IMR-90 (cell line): ENCODE measurements around the gene TNNT1. TPM values are rescaled to one million over a fixed set of nuclear protein-coding genes. Genes with fewer than 3 reads are reported as not detected.

ENCODE experiments used
- ATAC-seq: fragments of 200-7000 bp; cut with Tn5 transposase; 2 replicates; pipeline ENCODE4 v1.9.1; 2020; ENCODE audit warnings: low read depth, mild to moderate bottlenecking, moderate library complexity
- BruUV-seq: library from RNA; stranded (reverse); fragments of 400-500 nt; replicated peaks from 2 replicates; lab custom pipeline; 2021; lab: Mats Ljungman, UMichigan
- CTCF ChIA-PET: fragments of 300-600 bp; formaldehyde crosslinking; extraction: SDS; loops from one replicate; lab custom pipeline; 2021; ENCODE audit warnings: antibody characterized with exemption; lab: Yijun Ruan, JAX
- POLR2A ChIA-PET: fragments of 300-600 bp; sonication (Branson Sonifier 250); formaldehyde crosslinking; loops from one replicate; lab custom pipeline; 2022; ENCODE audit warnings: antibody characterized with exemption; ENCODE audit not compliant: unreplicated experiment; lab: Charles Lee
- DNase-seq: peaks from one replicate; pipeline ENCODE4 v3.0.0; 2013
- H2AFZ ChIP-seq: replicated peaks from 2 replicates; pipeline ENCODE3; 2013; ENCODE audit warnings: low read length, mild to moderate bottlenecking; ENCODE audit not compliant: poor library complexity
- H2AK5ac ChIP-seq: 2 replicates; pipeline ENCODE4 v1.6.1; 2013; ENCODE audit warnings: low read depth, low read length, inconsistent platforms
- H2AK9ac ChIP-seq: replicated peaks from 2 replicates; pipeline ENCODE3; 2013; ENCODE audit warnings: mild to moderate bottlenecking, low read depth, low read length, moderate library complexity; ENCODE audit not compliant: poor library complexity
- H2BK120ac ChIP-seq: 2 replicates; pipeline ENCODE4 v1.6.1; 2013; ENCODE audit warnings: low read depth, low read length, inconsistent platforms
- H2BK15ac ChIP-seq: 3 replicates; pipeline ENCODE4 v1.6.1; 2013; ENCODE audit warnings: low read depth, low read length, inconsistent platforms
- H2BK20ac ChIP-seq: 2 replicates; pipeline ENCODE4 v1.6.1; 2013; ENCODE audit warnings: low read depth, mild to moderate bottlenecking, inconsistent platforms, low read length, moderate library complexity
- H2BK5ac ChIP-seq: 2 replicates; pipeline ENCODE4 v1.6.1; 2013; ENCODE audit warnings: mild to moderate bottlenecking, low read depth, low read length, inconsistent platforms; ENCODE audit not compliant: poor library complexity, severe bottlenecking
- H3K14ac ChIP-seq: replicated peaks from 2 replicates; pipeline ENCODE4 v1.6.1; 2013; ENCODE audit warnings: low read depth, low read length, inconsistent platforms
- H3K18ac ChIP-seq: 2 replicates; pipeline ENCODE4 v1.6.1; 2013; ENCODE audit warnings: low read depth, low read length, control low read depth
- H3K23ac ChIP-seq: 2 replicates; pipeline ENCODE4 v1.6.1; 2013; ENCODE audit warnings: low read depth, low read length, inconsistent platforms
- H3K27ac ChIP-seq: 2 replicates; pipeline ENCODE4 v1.5.1; 2013; ENCODE audit warnings: mild to moderate bottlenecking, control low read depth, low read length; ENCODE audit not compliant: insufficient read depth
- H3K27me3 ChIP-seq: 2 replicates; pipeline ENCODE4 v1.6.1; 2013; ENCODE audit warnings: low read length; ENCODE audit not compliant: control insufficient read depth, insufficient read depth
- H3K36me3 ChIP-seq: 2 replicates; pipeline ENCODE4 v1.6.1; 2013; ENCODE audit warnings: low read length, mixed read lengths; ENCODE audit not compliant: control insufficient read depth, insufficient read depth
- H3K4ac ChIP-seq: 2 replicates; pipeline ENCODE4 v1.6.1; 2013; ENCODE audit warnings: low read depth, low read length, inconsistent platforms
- H3K4me1 ChIP-seq: 2 replicates; pipeline ENCODE4 v1.6.1; 2013; ENCODE audit warnings: low read length, mixed read lengths; ENCODE audit not compliant: control insufficient read depth, insufficient read depth
- H3K4me2 ChIP-seq: 2 replicates; pipeline ENCODE4 v1.6.1; 2013; ENCODE audit warnings: low read depth, mild to moderate bottlenecking, control low read depth, low read length, moderate library complexity
- H3K4me3 ChIP-seq: 2 replicates; pipeline ENCODE4 v1.5.1; 2013; ENCODE audit warnings: low read depth, mild to moderate bottlenecking, control low read depth, low read length, moderate library complexity; ENCODE audit not compliant: insufficient read depth
- H3K56ac ChIP-seq: 2 replicates; pipeline ENCODE4 v1.6.1; 2013; ENCODE audit warnings: low read length, inconsistent platforms; ENCODE audit not compliant: insufficient read depth; ENCODE audit errors: extremely low read depth
- H3K79me1 ChIP-seq, 2 experiments: 2 replicates each; pipeline ENCODE4 v1.6.1; 2013; ENCODE audit warnings: low read length in 2 of 2, inconsistent platforms in 1 of 2, low read depth in 1 of 2
- H3K9ac ChIP-seq: 2 replicates; pipeline ENCODE4 v1.6.1; 2013; ENCODE audit warnings: low read depth, low read length, control low read depth
- H3K9me1 ChIP-seq: 2 replicates; pipeline ENCODE4 v1.6.1; 2013; ENCODE audit warnings: low read length, inconsistent platforms; ENCODE audit not compliant: insufficient read depth
- H3K9me3 ChIP-seq: 2 replicates; pipeline ENCODE4 v1.6.1; 2013; ENCODE audit warnings: low read length; ENCODE audit not compliant: control insufficient read depth, insufficient read depth
- H4K20me1 ChIP-seq: 2 replicates; pipeline ENCODE4 v1.6.1; 2013; ENCODE audit warnings: low read length, inconsistent platforms; ENCODE audit not compliant: insufficient read depth
- H4K5ac ChIP-seq: 2 replicates; pipeline ENCODE4 v1.6.1; 2013; ENCODE audit warnings: mild to moderate bottlenecking, low read depth, low read length, control low read depth
- H4K8ac ChIP-seq, 2 experiments: 2 replicates each; pipeline ENCODE4 v1.6.1; 2013; ENCODE audit warnings: low read depth in 2 of 2, low read length in 2 of 2, control low read depth in 1 of 2, inconsistent platforms in 1 of 2
- H4K91ac ChIP-seq: 2 replicates; pipeline ENCODE4 v1.6.1; 2013; ENCODE audit warnings: low read depth, low read length, inconsistent platforms; ENCODE audit not compliant: insufficient read depth
- BHLHE40 ChIP-seq: fragments of 150-350 bp; IDR thresholded peaks from 2 replicates; pipeline ENCODE4 v1.6.1; 2016; ENCODE audit warnings: mild to moderate bottlenecking, low read depth, low read length
- CHD1 ChIP-seq: IDR thresholded peaks from 2 replicates; pipeline ENCODE4 v1.6.1; 2012; ENCODE audit warnings: low read depth, low read length, improper control_type of control experiment
- CTCF ChIP-seq: conservative IDR thresholded peaks from 2 replicates; pipeline ENCODE4 v1.5.1; 2012; ENCODE audit warnings: mild to moderate bottlenecking, low read depth, low read length, improper control_type of control experiment
- ELK1 ChIP-seq: fragments of 150-350 bp; IDR thresholded peaks from 2 replicates; pipeline ENCODE4 v1.6.1; 2016; ENCODE audit warnings: low read depth, mild to moderate bottlenecking, low read length, moderate library complexity, borderline replicate concordance
- FOS ChIP-seq: fragments of 150-350 bp; IDR thresholded peaks from 2 replicates; pipeline ENCODE4 v1.6.1; 2016; ENCODE audit warnings: low read depth, low read length
- MAFK ChIP-seq: IDR thresholded peaks from 2 replicates; pipeline ENCODE4 v1.6.1; 2012; ENCODE audit warnings: low read depth, low read length, improper control_type of control experiment
- MAZ ChIP-seq: IDR thresholded peaks from 2 replicates; pipeline ENCODE4 v1.6.1; 2012; ENCODE audit warnings: low read depth, mild to moderate bottlenecking, low read length, improper control_type of control experiment, moderate library complexity, borderline replicate concordance
- MXI1 ChIP-seq: IDR thresholded peaks from 2 replicates; pipeline ENCODE4 v1.6.1; 2012; ENCODE audit warnings: low read depth, mild to moderate bottlenecking, low read length, moderate library complexity, borderline replicate concordance
- RAD21 ChIP-seq: IDR thresholded peaks from 2 replicates; pipeline ENCODE4 v1.6.1; 2012; ENCODE audit warnings: low read length, improper control_type of control experiment
- SMC3 ChIP-seq: fragments of 150-350 bp; IDR thresholded peaks from 2 replicates; pipeline ENCODE4 v1.6.1; 2016; ENCODE audit warnings: low read depth, mild to moderate bottlenecking, antibody characterized with exemption, low read length, moderate library complexity
- USF2 ChIP-seq: fragments of 150-350 bp; IDR thresholded peaks from 2 replicates; pipeline ENCODE4 v1.6.1; 2017; ENCODE audit warnings: mild to moderate bottlenecking, antibody characterized with exemption, low read length, low read depth
- WGBS, 2 experiments: methylation state at CpG; one replicate each; pipeline versions ENCODE4 v1.1.5 to v1.1.7; 2013; ENCODE audit warnings: missing lambda C conversion rate in 2 of 2; ENCODE audit not compliant: insufficient read length in 1 of 2; ENCODE audit errors: extremely low coverage in 2 of 2; 5-methylcytosine and 5-hydroxymethylcytosine counted together
- dilution Hi-C: fragments of 300-500 bp; cut with HindIII; formaldehyde crosslinking; loops from one replicate; pipeline ENCODE4 v1.14.3; 2018; ENCODE audit warnings: low sequenced_read_pairs; ENCODE audit not compliant: unreplicated experiment
- in situ Hi-C: fragments of 300-500 bp; cut with MboI; formaldehyde crosslinking; loops from 3 replicates; pipeline ENCODE4 v1.14.3; 2019; ENCODE audit warnings: low sequenced_read_pairs, inconsistent platforms, mixed read lengths
- intact Hi-C: fragments of 100-400 bp; cut with micrococcal nuclease; formaldehyde crosslinking; loops from 2 replicates; pipeline ENCODE4 v1.10.0; 2022
- polyA plus RNA-seq, 3 experiments: library from polyadenylated mRNA; depleted of rRNA; stranded (reverse); fragments of >200 nt; gene quantifications; 2 replicates each; pipeline ENCODE4 v1.2.3, GENCODE V29; 2012; ENCODE audit warnings: low replicate concordance in 1 of 3
- total RNA-seq: library from RNA; depleted of rRNA; stranded (reverse); fragments of >200 nt; gene quantifications from 2 replicates; pipeline ENCODE4 v1.2.3, GENCODE V29; 2012

The TNNT1 gene
- total and polyA plus RNA-seq, 2 of the 4 experiments (the other 2 are of a cell fraction), result 1.3 to 2.6 TPM

GRCh38 chr19:55179606-55180484 lies 30.8 kb upstream of the TNNT1 start, which contains the start of gene SYT5:
Gene SYT5 (minus strand): TSS chr19:55180289. CDS start chr19:55179041, 1,248 bp downstream.
- H3K36me3 ChIP-seq, result no peaks in the 10 kb centered on the region
- H3K9ac ChIP-seq, result no peak within 1 kb of the TSS
- no peak within 1 kb of the TSS for H2BK5ac ChIP-seq
- no peak within 1 kb of the TSS for H3K4ac ChIP-seq
- H3K27me3 ChIP-seq, result peaks cover 34% of the 10 kb centered on the region
- H3K56ac ChIP-seq, result no peak within 1 kb of the TSS
- H3K9me1 ChIP-seq, result no peaks in the 10 kb centered on the region
- no peak for TF ChIP-seq SMC3
- no peak for TF ChIP-seq CHD1
- TF ChIP-seq RAD21, result no peak
- TF ChIP-seq MAZ, result peak; percentile 93
- TF ChIP-seq USF2, result peak; percentile 63; the same call in 1 of the 2 replicates
- TF ChIP-seq MAFK, result no peak
- TF ChIP-seq ELK1, result no peak
- peak; percentile 79 for TF ChIP-seq BHLHE40
- peak; percentile 85; the same call in 1 of the 2 replicates for TF ChIP-seq MXI1
- TF ChIP-seq CTCF, result no peak
- TF ChIP-seq FOS, result no peak
- in situ Hi-C loops, result no loop called here
- WGBS, 2 experiments, result 1% methylated on average over 13 of the region's 68 CpGs; no CpG with 5 or more reads in 1 of the 2 experiments
- H3K79me1 ChIP-seq, result no peaks in the 10 kb centered on the region
- no peak for DNase-seq
- H4K20me1 ChIP-seq, result peaks cover 8% of the 10 kb centered on the region
- no peak within 1 kb of the TSS for H4K8ac ChIP-seq
- H3K9me3 ChIP-seq, result no peaks in the 10 kb centered on the region
- H2AK9ac ChIP-seq, result peak within 1 kb of the TSS; percentile 70
- H2BK120ac ChIP-seq, result no peak within 1 kb of the TSS
- ATAC-seq, result peak; percentile 82
- no TSS peak for BruUV-seq
- CTCF ChIA-PET, result no interaction called here
- no peak within 1 kb of the TSS for H2BK15ac ChIP-seq
- H4K91ac ChIP-seq, result no peak within 1 kb of the TSS; the same call in 1 of the 2 replicates
- no peak within 1 kb of the TSS for H3K27ac ChIP-seq
- H3K23ac ChIP-seq, result no peak within 1 kb of the TSS
- POLR2A ChIA-PET, result no interaction called here
- H2AFZ ChIP-seq, result peak within 1 kb of the TSS; percentile 92
- dilution Hi-C loops, result no loop called here
- no peak within 1 kb of the TSS for H3K18ac ChIP-seq
- H2BK20ac ChIP-seq, result no peak within 1 kb of the TSS
- H4K5ac ChIP-seq, result no peak within 1 kb of the TSS
- intact Hi-C loops, result loop anchor here (1.0 kb wide), 1 partner anchor 36 kb away; no protein-coding TSS in a partner anchor
- no peak within 1 kb of the TSS; the same call in 1 of the 2 replicates for H2AK5ac ChIP-seq
- peak within 1 kb of the TSS; percentile 98 for H3K4me2 ChIP-seq
- no peak within 1 kb of the TSS for H3K14ac ChIP-seq
- H3K4me3 ChIP-seq, result peak within 1 kb of the TSS; percentile 49
- H3K4me1 ChIP-seq, result peaks cover 4% of the 10 kb centered on the region
